Neural progenitor cell (in vitro differentiated cells): ENCODE measurements around the gene SMARCD3.

ENCODE experiments used
- CTCF ChIP-seq: fragments of 200-600 bp; sonication (generic); IDR thresholded peaks from 2 replicates; pipeline ENCODE4 v1.5.1; 2017; ENCODE audit warnings: antibody characterized with exemption, mild to moderate bottlenecking
- EZH2 ChIP-seq: fragments of 200-600 bp; sonication (generic); IDR thresholded peaks from 2 replicates; pipeline ENCODE4 v1.6.1; 2017; ENCODE audit warnings: antibody characterized with exemption, mild to moderate bottlenecking, moderate library complexity
- EZH2phosphoT487 ChIP-seq: fragments of 200-600 bp; sonication (generic); IDR thresholded peaks from 2 replicates; pipeline ENCODE4 v1.6.1; 2017; ENCODE audit warnings: antibody characterized with exemption

GRCh38 chr7:151192002-151192539 lies 56.4 kb downstream of the SMARCD3 start:
- TF ChIP-seq EZH2phosphoT487 (no peak), EZH2 (no peak), CTCF (no peak)
